Stimulated activated CD8-positive, alpha-beta memory T cell treated with anti-CD3 and anti-CD28 coated beads, Interleukin-2, amount 100 ng/mL, for 48 hours (primary cell): Measurements from ENCODE around the gene FXYD7.
"Not testable (repeated sequence)": the region's sequence is repeated elsewhere in the genome, so short reads cannot be mapped to it uniquely, and the experiment has no call there.

ENCODE experiments used
- DNase-seq, 2 donors: peaks; one replicate each; pipeline ENCODE4 v3.0.0-alpha.2; 2020; ENCODE audit warnings: low read depth in 2 of 2

The FXYD7 gene

GRCh38 chr19:35144600-35145436 is 1.8 kb downstream of the FXYD7 start:
- no peak for DNase-seq

DNA sequence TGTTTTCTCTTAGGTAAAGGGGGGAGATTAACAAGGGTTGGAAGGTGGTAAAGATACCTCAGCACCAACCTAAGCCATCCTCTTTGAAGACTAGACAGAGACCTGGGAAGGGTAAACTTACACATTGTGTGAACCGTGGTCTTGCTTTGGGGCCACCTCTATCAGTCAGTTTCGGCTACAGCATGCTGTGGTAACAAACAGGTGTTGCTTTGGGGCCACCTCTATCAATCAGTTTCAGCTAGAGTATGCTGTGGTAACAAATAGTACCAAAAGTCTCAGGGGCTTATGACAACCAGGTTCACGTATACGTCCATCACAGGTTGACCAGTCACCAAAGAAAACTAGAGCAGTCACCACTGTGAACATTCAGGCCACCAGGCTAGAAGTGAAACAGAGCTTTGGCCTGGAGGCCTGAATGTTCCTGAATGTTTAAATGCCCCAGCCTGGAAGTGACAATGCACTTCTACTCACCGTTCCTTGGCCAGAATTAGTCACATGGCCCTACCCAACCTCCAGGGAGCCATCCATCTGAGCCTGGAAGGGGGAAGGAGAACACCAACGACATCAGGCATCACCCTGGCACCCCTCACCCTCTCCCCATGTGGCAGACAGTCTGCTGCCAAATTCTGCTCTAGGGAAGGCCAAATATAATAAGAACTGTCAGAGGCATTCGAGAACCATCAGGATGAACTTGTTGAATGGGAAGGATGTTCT is 3.8 kb downstream of the FXYD7 start:
- DNase-seq = no peak

- DNase-seq = no peak
These were observed 6.4 kb downstream of the FXYD7 start for GRCh38 chr19:35149463-35149862.

DNA sequence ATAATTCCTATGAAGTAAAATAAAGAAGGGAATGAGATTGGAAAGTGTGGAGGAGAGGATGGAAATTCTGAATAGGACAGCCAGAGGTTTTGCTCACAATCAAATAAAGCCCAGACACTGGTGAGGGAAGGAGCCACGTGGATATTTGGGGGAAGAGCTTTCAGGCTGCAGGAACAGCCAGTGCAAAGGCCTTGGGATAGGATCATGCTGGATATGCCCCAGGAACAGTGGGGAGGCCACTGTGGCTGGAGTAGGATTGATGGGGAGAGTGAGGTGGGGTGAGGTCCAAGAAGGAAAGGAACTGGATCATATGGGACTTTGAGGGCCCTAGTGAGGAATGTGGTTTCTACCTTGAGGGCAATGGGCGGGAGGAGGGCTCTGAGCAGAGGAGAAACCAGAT is 7.4 kb downstream of the FXYD7 start:
- DNase-seq = no peak

- no peak for DNase-seq
These were observed 8.4 kb downstream of the FXYD7 start for GRCh38 chr19:35151273-35152065.

GRCh38 chr19:35153129-35153522 is 10.1 kb downstream of the FXYD7 start:
- not testable (repeated sequence) for DNase-seq

- peak; percentile 69 to 71 for DNase-seq
These were observed 10.9 kb downstream of the FXYD7 start for GRCh38 chr19:35153701-35154524.

- peak; percentile 62 to 79 for DNase-seq
These were observed 11.7 kb downstream of the FXYD7 start, which contains the start of gene FXYD5 for GRCh38 chr19:35154525-35155406. FXYD5 (plus strand) TSS chr19:35154735; CDS start chr19:35155551, 816 bp downstream.

DNA sequence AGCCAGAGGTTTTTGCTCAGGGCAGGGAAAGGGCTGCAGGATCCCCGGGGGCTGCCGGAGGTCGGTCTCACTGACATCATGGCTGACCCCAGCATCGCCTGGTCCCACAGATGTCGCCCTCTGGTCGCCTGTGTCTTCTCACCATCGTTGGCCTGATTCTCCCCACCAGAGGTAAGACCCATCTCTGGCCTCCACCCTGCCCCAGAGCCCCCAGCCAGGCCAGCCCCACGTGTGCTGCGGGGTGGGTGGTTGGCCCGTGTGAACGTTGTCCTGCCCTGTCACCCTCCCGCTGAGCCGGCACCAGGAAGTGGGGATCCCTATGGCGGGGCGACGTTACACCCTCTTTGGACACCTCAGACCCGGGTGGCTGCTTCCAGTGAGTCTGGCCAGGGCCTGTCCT is 12.4 kb downstream of the FXYD7 start:
- DNase-seq = no peak

DNA sequence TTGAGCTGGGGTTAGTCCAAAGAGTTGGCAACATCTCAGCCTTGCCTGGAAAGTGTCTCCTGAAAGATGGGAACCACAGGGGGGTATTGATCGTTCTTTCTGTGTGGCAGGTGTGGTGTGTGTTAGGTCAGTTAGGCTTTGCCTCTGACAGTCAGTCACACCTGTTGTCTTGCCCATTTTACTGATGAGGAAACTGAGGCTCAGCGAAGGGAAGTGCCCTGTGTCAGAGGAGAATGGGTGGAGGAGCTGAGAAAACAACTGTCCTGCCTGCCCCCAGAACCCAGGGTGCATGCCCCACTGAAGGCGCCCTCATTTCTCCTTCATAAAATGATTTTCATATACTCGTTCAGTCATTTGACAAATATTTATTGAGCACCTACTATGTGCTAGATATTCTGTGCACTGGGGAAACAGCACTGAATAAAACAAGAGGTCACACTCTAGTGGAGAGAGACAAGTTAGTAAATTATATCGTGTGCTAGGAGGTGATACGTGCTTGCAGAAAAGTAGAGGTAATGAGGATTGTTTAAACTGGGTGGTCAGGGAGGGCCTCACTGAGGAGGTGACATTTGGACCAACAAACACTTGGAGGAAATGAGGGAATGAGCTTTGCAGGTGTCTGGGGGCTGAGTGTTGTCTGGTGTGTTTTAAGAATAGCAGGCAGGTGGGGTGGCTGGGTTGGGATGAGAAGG is 13.1 kb downstream of the FXYD7 start:
- DNase-seq = no peak

DNA sequence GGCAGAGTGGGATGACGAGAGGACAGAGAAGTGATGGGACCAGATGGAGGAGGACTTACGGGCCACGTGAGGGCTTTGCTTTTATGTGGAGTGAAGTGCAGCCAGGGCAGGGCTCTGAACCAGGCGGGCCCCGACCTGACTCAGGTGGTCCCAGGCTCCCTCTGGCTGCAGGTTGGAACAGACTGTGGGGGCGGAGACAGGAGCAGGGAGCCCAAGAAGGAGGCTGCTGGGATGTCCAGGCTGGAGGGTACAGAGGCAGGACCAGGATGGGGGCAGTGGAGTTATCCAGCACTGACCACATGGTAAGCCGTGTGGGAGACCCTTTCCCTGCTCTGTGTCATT is 13.6 kb downstream of the FXYD7 start:
- DNase-seq = no peak

- DNase-seq = no peak
These were observed 14.4 kb downstream of the FXYD7 start for GRCh38 chr19:35157431-35157830.

DNA sequence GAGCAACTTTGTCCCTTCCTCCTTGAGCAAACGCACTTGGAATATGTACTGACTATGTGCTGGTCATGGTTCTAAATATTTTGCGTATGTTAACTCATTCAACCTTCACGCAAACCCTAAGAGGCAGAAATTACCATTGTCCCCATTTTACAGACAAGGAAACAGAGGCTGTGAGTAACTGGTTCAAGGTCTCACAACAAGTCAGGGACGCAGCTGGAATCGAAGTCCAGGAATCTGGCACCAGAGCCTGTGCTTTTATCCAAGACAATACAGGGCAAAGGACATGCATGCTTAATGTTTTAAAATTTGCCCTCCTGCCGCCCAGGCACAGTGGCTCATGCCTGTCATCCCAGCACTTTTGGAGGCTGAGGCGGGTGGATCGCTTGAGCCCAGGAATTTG is 16.6 kb downstream of the FXYD7 start:
- DNase-seq = no peak

DNA sequence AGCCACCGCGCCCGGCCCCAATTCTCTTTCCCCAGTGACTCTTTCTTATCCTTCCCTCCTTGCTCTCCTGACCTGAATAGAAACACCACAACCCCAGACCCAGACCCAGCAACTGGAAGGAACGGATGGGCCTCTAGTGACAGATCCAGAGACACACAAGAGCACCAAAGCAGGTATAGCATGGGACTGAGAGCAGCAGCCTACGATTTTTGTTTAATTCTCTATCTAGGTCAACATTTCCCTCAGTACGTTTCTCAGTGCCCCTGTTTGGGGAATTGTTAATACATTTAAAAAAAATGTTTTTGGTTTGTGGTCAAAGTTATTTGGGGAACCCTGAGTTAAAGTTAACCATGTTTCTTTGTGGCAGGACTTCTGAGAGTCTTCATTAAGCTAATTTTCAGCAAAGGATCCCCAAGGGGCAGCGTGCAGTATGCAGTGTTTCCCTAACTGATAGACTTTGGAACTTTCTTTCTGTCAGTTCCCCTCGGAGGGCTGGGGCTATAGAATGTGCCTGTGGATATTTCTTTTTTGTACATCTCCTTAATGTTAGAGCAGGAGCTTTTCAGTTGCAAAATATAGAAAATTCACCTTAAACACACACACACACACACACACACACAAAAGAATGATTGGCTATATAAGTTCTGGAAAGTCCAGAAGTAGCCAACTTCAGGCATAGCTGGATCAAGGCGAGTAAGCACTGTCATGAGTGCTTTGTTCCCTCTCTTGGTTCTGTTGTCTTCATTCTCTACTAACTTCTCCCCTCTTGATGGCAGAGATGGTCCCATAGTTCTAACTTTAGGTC is 17.8 kb downstream of the FXYD7 start:
- no peak for DNase-seq

DNA sequence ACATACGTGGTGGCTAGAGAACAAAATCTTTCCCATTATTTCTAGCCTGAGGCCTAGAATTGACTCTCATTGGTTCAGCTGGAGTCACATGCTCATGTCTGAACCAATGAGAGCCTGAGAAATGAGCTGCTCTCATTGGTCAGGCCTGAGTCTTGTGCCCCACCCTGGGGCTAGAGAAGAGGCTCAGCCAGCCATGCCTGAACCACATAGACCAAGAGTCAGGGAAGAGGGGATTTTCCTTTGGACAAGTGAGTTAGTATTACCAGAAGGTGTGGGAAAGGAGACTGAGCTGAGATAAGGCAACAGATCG is 18.3 kb downstream of the FXYD7 start:
- DNase-seq = no peak

DNA sequence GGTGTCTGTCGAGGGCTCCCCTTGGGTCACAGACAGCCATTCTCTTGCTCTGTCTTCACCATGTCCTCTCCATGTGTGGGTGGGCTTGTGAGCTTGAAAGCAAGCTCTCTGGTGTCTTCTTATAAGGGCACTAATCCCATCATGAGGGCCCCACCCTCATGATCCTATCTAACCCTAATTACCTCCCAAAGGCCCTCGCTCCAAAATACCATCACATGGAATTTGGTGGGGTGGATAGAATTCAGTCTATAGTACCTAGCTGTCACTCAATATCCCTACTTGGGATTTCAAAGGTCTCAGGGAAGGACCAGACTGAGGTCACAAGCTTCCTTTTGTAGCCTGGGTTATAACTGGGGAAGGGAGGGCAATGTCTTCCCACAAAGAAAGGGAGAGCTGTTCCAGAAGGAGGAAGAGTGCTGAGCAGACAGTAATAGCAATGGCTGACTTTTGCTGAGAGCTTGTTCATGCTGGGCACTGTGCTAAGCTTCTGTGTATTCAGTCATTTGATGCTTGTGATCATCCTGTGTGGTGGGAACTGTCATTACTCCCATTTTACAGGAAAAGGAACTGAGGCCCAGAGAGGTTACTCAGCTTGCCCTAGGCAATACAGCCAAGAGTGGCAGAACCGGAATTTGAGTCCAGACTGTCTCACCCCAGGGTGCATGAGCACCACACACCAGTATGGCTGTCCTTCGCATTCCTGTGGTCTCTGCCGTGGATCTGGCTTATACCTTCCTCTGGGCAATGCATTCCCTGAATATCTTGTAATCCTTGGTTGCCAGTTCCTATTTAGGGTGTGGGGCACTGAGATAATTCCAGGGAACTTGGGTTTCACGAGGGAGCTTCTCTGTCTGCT is 19.6 kb downstream of the FXYD7 start:
- no peak for DNase-seq

GRCh38 chr19:35164418-35164817 is 21.4 kb downstream of the FXYD7 start:
- DNase-seq = no peak
